ENCODE data around the gene KCNH1.

The KCNH1 gene

DNA sequence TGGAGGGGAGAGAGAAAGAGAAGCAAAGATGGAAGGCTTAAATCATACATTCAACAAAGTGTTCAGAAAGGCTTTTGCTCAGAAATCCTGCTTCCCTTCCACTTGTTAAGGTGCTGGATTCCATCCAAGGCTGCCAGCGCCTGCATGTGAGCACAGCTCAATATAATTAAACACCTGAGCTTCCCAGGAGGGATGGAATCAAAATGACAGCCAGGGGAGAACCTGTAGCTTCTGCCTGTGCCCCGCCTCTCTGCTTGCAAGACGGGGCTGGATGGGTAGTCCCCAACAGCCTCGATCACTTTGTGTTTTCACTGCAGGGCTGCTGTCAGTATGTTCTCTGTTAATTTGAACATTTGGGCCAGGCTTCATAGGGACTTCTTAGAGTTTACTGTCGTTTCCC, 225.7 kb downstream of the KCNH1 start:
- H3K9me3 Mint-ChIP-seq, result no peaks in the 10 kb centered on the region
- CTCF ChIA-PET, result no interaction called here
- H3K4me1 Mint-ChIP-seq, result no peaks in the 10 kb centered on the region
- no peak for DNase-seq
- no peak overlapping the region for H3K4me3 Mint-ChIP-seq
- no peak overlapping the region for H3K27ac Mint-ChIP-seq
- peaks cover 7% of the 10 kb centered on the region for H3K27me3 Mint-ChIP-seq
- H3K36me3 Mint-ChIP-seq, result no peaks in the 10 kb centered on the region

DNA sequence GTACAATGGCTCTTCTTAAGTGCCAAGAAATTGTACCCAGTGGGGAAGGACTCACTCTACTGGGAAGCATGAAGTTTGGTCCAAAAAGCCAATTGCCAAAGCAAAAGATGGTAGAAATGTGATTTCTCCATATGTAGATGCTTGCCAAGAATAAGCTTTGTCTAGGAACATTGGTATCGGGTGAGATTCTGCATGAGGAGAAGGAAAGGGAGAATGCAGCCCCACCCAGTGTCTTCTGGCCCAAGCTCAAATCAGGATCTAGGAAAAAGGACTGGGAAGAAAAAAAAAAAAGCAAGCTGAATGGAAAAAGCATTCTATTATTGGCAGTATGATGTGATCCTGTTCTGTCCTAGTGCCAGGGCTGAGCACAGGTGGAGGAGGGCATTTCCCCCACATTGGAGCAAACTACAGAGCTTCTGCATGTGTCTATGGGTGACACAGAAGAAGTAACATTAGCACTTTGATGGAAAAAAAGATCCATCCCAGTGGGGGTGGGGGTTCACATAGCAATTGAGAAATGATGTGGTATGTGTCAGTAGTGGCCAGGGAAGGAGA, 226.6 kb downstream of the KCNH1 start:
- no peaks in the 10 kb centered on the region for H3K4me1 Mint-ChIP-seq
- CTCF ChIA-PET, result no interaction called here
- H3K27me3 Mint-ChIP-seq, result peaks cover 15% of the 10 kb centered on the region
- DNase-seq, result no peak
- H3K9me3 Mint-ChIP-seq, result no peaks in the 10 kb centered on the region
- no peak overlapping the region for H3K4me3 Mint-ChIP-seq
- H3K27ac Mint-ChIP-seq, result no peak overlapping the region
- no peaks in the 10 kb centered on the region for H3K36me3 Mint-ChIP-seq

DNA sequence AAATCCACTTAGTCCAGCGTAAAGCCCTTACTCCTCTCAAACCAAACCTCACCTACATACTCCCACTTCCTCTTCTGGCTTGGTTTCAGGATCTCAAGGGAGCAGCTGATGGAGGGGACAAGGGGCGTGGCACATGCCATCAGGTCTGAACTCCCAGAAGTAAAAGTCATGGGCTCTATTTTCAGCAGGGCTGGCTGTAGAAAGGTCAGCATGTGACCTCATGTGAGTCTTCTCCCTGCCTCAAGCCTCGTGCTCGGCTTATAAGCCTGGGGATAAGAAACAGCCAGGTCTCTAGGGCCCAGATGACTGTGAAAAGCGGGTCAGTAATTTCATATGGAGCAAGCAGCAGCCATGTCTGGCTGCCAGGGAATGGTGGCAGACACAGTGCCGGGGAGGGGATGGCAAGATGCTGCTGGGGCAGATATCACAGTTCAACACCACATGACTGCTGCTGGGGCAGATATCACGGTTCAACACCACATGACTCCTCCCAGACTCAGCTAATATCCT, 227.9 kb downstream of the KCNH1 start:
- Mint-ChIP-seq H3K36me3 (no peaks in the 10 kb centered on the region), H3K27ac (no peak overlapping the region), H3K4me3 (no peak overlapping the region), H3K9me3 (no peaks in the 10 kb centered on the region), H3K27me3 (peaks cover 22% of the 10 kb centered on the region), H3K4me1 (no peaks in the 10 kb centered on the region)
- CTCF ChIA-PET, result interaction anchor here (0.6 kb wide), 1 partner anchor 101 kb away, joined by 3 read pairs; no protein-coding TSS in a partner anchor
- DNase-seq, result no peak

DNA sequence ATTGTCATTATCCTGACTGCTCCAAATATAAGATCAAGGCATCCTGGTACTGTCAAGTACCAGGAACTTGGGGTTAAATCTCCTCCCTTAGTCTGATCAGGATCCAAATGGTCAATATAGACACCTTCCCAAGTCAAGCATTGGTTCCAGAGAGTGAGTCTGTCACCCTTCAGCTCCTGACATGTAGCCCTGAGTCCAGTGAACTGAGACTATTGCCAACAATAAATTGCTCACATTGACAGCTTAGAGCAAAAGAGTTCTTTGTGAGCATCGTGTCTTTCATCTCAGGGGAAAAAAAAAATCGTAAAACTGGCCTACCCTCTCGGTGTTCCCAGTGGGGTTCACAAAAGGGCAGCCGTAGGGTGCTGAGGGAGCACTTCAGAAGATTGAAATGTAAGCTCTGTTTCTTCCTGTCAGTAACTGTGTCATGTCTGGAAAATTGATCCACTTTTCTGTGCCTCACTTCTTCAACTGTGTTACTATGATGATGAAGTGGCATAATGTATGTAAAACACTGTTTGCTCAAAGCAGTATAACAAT, 228.5 kb downstream of the KCNH1 start:
- Mint-ChIP-seq H3K27me3 (peaks cover 22% of the 10 kb centered on the region), H3K4me3 (no peak overlapping the region), H3K27ac (no peak overlapping the region), H3K4me1 (no peaks in the 10 kb centered on the region), H3K36me3 (no peaks in the 10 kb centered on the region), H3K9me3 (no peaks in the 10 kb centered on the region)
- CTCF ChIA-PET, result interaction anchor here (0.6 kb wide), 1 partner anchor 101 kb away, joined by 3 read pairs; no protein-coding TSS in a partner anchor
- DNase-seq, result no peak

DNA sequence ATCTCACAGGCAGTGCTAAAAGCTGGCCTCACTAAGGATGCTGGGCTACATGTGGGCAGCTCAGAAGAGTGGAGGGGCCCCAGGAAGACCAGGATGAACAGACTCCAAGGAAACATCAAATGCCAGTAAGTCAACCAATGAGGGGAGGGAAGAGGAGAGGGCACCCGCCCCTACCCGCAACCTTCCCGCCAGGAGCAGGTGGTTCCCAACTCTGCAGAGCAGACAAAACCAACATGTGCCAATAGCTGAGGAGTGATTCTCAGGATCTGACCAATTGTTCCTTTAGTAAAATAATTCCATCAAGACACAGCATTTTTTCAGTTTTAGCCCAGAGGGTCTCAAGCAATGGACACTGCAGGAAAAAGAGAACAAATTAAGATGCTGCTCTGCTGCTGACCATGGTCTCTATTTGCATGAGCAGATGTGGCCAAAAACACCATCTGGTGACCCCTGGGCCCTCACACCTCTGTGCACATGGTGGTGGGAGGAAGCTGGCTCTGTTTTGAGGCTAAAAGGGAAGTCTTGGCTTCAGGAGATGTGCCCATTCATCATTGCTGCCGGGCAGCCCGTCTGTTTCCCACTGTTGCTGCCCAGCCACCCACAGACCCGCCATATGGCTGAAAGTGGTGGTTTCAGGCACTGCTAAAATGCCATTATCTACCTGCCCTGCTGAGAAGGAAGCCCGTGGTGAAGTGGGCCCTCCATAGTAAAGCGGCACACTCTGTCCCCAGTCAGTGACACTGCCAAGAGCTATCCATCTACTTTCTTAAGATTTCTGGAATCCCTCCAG, 231.8 kb downstream of the KCNH1 start:
- DNase-seq, result no peak
- Mint-ChIP-seq H3K27ac (no peak overlapping the region), H3K27me3 (peaks cover 18% of the 10 kb centered on the region), H3K36me3 (no peaks in the 10 kb centered on the region), H3K4me3 (no peak overlapping the region), H3K9me3 (no peaks in the 10 kb centered on the region), H3K4me1 (no peaks in the 10 kb centered on the region)
- CTCF ChIA-PET, result no interaction called here

DNA sequence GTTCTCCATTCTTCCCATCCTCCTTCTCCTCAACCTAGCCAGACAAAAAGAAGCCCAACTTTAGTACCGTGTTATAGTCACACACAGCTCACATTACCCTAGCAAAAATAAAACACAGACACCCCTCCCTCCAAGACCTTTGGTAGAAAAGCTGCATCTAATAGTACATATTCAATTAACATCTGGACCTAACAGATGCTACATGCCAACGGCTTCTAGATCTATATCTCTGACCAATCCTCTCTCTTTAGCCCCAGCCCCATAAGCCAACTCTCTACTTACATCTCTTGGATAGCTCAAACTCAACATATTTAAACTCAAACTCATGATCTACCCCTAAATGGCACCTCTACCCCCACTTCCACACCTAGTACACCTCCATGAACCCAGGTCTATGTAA, 233.1 kb downstream of the KCNH1 start:
- Mint-ChIP-seq H3K9me3 (no peaks in the 10 kb centered on the region), H3K27ac (no peak overlapping the region), H3K4me1 (no peaks in the 10 kb centered on the region), H3K4me3 (no peak overlapping the region), H3K36me3 (no peaks in the 10 kb centered on the region), H3K27me3 (peaks cover 15% of the 10 kb centered on the region)
- CTCF ChIA-PET, result no interaction called here
- DNase-seq, result no peak

DNA sequence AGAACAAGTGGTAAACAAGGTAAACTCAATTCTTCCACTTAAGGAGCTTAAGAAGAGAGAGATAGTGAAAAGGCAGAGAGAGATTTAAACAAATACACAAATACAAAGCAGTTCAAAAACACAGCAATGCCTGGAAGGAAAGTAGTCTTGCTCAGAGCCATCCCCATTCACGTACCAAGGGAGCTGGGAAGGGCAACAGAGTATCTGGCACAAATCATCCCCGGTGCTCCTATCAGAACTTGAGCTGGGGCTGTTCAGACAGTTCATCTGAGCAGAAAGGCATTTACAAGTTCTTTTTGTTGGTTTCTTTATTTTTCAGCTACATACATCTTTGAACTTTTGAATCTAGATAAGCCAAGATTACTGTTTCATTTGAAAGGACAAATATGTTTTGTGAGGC, 233.9 kb downstream of the KCNH1 start:
- H3K27me3 Mint-ChIP-seq, result peaks cover 15% of the 10 kb centered on the region
- CTCF ChIA-PET, result no interaction called here
- DNase-seq, result no peak
- no peak overlapping the region for H3K4me3 Mint-ChIP-seq
- no peaks in the 10 kb centered on the region for H3K36me3 Mint-ChIP-seq
- no peak overlapping the region for H3K27ac Mint-ChIP-seq
- H3K9me3 Mint-ChIP-seq, result no peaks in the 10 kb centered on the region
- no peaks in the 10 kb centered on the region for H3K4me1 Mint-ChIP-seq

DNA sequence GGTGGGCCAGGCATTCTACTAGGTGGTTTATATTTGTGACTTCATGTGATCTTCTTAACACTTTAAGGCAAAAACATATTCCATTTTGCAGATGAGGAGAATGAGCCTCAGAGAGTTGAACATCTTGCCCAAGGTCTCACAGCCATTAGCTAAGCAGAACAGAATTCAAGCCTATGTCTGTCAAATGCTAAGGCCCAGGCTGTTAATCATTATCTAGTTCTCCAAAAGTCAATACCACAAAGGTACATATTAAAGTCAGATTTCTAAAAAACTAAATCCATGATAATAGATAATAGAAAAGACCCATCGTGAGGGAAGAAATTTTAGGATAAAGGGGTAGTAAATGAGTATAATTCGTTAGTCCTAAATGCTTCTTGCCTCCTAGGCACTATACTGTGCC, 234.3 kb downstream of the KCNH1 start:
- Mint-ChIP-seq H3K36me3 (no peaks in the 10 kb centered on the region), H3K9me3 (no peaks in the 10 kb centered on the region), H3K4me1 (no peaks in the 10 kb centered on the region), H3K27me3 (peaks cover 15% of the 10 kb centered on the region), H3K27ac (no peak overlapping the region), H3K4me3 (no peak overlapping the region)
- DNase-seq, result no peak
- CTCF ChIA-PET, result no interaction called here

DNA sequence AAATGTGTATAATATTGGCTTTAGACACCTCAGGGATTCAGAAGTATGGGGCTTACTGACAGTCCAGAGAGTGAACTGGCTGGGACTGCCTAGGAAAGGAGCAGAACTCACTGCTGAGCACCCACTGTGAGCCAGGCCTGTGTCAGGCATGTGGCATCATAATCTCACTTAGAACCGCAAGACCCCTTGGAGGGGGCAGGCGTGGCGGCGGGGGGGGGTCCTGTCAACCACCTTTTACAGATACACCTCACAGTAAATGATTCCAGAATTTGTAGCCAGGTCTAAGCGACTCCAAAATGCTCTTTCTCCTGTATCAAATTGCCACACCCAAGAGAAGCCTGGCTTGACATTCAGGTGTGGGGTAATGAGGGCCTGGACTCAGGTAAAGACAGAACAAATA, 235.5 kb downstream of the KCNH1 start:
- Mint-ChIP-seq H3K27ac (no peak overlapping the region), H3K9me3 (peaks cover 1% of the 10 kb centered on the region), H3K27me3 (peaks cover 15% of the 10 kb centered on the region), H3K4me3 (no peak overlapping the region), H3K4me1 (no peaks in the 10 kb centered on the region), H3K36me3 (no peaks in the 10 kb centered on the region)
- CTCF ChIA-PET, result no interaction called here
- no peak for DNase-seq

DNA sequence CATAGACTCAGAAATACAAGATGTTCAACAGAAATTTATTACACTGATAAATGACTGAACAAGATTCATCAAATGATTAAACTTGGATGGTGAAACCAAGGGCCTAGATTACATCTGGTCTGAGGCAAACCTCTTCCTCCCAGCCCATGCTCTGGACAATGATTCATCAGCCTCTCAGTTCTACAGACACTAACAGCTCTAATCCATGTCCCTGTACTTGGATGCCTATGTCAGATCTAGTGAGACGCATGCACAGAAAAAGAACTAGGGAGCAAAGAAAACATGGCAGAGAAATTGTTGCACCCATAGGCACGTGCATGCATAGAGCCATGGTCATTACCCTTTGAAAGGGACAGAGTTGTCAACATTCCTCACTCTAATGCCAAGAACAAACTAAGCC, 250.1 kb downstream of the KCNH1 start:
- Mint-ChIP-seq H3K27ac (no peak overlapping the region), H3K36me3 (no peaks in the 10 kb centered on the region), H3K27me3 (no peaks in the 10 kb centered on the region), H3K4me3 (no peak overlapping the region), H3K9me3 (peaks cover 5% of the 10 kb centered on the region), H3K4me1 (no peaks in the 10 kb centered on the region)
- CTCF ChIA-PET, result no interaction called here
- DNase-seq, result no peak

DNA sequence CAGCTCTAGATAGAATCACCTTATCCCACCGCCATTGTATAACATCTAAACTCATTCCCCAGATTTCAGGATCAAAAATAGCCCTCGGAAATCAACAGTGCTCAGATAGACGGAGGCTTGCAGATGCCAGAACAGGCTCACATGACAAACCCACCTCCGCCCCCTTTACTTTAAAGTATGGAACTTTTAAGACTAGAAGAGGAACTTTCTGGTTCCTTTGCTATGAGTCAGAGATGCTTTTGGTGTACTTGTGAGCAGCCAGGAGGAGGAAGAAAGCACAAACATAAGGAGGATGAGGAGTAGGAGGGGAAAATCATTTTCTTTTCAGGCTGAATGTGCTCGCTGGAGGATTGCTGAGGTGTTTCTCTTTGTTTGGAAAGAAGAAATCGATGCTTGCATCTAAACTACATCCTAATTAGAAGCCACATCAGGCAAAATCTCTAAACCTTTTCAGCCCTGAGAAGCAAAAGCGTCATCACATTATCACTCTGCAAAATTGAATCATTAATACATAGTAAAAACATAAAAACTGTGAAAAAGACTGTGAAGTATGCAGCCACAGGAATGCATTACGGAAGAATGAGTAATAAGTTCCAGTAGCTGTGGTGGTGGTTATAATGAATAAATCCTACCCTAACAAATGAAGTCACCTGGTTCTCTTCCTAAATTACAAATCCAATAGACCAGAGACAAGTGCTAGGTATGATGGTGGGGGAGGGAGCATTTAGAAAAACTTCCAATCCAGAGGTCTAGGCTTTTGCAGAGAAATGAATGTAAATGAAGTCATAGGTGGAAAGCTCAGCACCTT, 251.3 kb downstream of the KCNH1 start:
- H3K36me3 Mint-ChIP-seq, result no peaks in the 10 kb centered on the region
- no peak for DNase-seq
- H3K9me3 Mint-ChIP-seq, result peaks cover 4% of the 10 kb centered on the region
- CTCF ChIA-PET, result no interaction called here
- H3K27me3 Mint-ChIP-seq, result no peaks in the 10 kb centered on the region
- no peaks in the 10 kb centered on the region for H3K4me1 Mint-ChIP-seq
- no peak overlapping the region for H3K4me3 Mint-ChIP-seq
- no peak overlapping the region for H3K27ac Mint-ChIP-seq

DNA sequence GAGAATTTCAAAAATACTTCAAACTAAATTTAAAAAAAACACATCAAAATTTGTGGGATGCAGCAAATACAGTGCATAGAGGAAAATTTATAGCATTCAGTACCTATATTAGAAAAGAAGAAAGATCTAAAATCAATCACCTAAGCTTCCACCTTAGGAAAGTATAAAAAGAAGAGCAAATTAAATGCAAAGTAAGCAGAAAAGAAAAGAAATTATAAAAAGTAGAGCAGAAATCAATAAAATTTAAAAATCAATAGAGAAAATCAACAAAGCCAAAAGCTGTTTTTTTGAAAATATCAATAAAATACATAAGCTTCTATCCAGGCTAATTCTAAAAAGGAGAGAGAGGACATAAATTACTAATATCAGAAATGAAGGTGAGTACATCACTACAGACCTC, 255.4 kb downstream of the KCNH1 start:
- Mint-ChIP-seq H3K9me3 (no peaks in the 10 kb centered on the region), H3K36me3 (no peaks in the 10 kb centered on the region), H3K4me1 (no peaks in the 10 kb centered on the region), H3K27me3 (no peaks in the 10 kb centered on the region), H3K4me3 (no peak overlapping the region), H3K27ac (no peak overlapping the region)
- CTCF ChIA-PET, result no interaction called here
- no peak for DNase-seq

DNA sequence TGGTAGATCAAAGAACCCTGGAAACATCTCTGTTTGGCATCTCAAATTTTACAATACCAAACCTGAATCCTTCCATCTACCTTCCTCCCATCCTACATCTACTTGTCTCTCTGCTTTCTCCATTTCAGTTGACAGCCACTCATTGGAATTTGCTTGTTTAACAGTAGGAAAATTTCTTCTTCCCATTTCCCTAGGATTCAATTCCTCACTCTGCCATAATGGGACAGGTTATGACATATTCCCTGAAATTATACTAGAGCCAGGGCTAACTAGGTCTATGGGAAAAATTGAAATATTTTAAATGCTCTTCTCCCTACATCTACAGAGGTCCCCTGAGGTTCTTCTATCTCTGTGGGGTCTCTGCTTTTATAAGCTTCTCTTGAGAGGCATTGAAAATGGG, 257.7 kb downstream of the KCNH1 start:
- Mint-ChIP-seq H3K27me3 (no peaks in the 10 kb centered on the region), H3K36me3 (no peaks in the 10 kb centered on the region), H3K4me1 (no peaks in the 10 kb centered on the region), H3K4me3 (no peak overlapping the region), H3K27ac (no peak overlapping the region), H3K9me3 (no peaks in the 10 kb centered on the region)
- no peak for DNase-seq
- CTCF ChIA-PET, result no interaction called here

DNA sequence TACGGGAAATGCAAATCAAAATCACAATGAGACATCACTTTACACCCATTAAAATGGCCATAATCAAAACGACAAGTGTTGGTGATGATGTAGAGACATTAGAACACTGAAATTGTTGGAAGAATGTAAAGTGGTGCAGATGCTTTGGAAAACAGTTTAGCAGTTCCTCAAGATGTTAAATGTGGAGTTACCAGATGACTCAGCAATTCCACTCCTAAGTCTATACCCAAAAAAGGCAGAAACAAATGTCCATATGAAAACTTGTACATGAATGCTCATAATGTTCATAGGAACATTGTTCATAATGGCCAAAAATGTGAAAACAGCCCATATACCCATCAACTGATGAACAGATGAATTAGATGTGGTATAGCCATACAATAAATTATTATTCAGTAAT, 267.4 kb downstream of the KCNH1 start:
- no peaks in the 10 kb centered on the region for H3K9me3 Mint-ChIP-seq
- no peak overlapping the region for H3K27ac Mint-ChIP-seq
- no peaks in the 10 kb centered on the region for H3K4me1 Mint-ChIP-seq
- H3K4me3 Mint-ChIP-seq, result no peak overlapping the region
- no peaks in the 10 kb centered on the region for H3K27me3 Mint-ChIP-seq
- no peaks in the 10 kb centered on the region for H3K36me3 Mint-ChIP-seq
- DNase-seq, result no peak
- CTCF ChIA-PET, result no interaction called here

Data from activated naive CD4-positive, alpha-beta T cell treated with anti-CD3 and anti-CD28 coated beads, Interleukin-2, amount 10 ng/mL, durations not matched to agents 7 days and 5 days (primary cell).